ENCODE data around the gene DHX34.
"Not testable (repeated sequence)": the region's sequence is repeated elsewhere in the genome, so short reads cannot be mapped to it uniquely, and the experiment has no call there.

- TF ChIP-seq, protein P1, sequence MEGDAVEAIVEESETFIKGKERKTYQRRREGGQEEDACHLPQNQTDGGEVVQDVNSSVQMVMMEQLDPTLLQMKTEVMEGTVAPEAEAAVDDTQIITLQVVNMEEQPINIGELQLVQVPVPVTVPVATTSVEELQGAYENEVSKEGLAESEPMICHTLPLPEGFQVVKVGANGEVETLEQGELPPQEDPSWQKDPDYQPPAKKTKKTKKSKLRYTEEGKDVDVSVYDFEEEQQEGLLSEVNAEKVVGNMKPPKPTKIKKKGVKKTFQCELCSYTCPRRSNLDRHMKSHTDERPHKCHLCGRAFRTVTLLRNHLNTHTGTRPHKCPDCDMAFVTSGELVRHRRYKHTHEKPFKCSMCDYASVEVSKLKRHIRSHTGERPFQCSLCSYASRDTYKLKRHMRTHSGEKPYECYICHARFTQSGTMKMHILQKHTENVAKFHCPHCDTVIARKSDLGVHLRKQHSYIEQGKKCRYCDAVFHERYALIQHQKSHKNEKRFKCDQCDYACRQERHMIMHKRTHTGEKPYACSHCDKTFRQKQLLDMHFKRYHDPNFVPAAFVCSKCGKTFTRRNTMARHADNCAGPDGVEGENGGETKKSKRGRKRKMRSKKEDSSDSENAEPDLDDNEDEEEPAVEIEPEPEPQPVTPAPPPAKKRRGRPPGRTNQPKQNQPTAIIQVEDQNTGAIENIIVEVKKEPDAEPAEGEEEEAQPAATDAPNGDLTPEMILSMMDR (conservative IDR thresholded peaks at IDR 0.05), result not testable (repeated sequence)
- TF ChIP-seq EZH2 (IDR thresholded peaks at IDR 0.05; ENCODE audit: low read depth), result not testable (repeated sequence)
Measured at GRCh38 chr19:47388721-47389120, 39.6 kb downstream of the DHX34 start.

Data from PC-9 (cell line).